GM23338 (cell line): ENCODE results near the gene TCF7L1. TPM values are rescaled to one million over a fixed set of nuclear protein-coding genes. Genes with fewer than 3 reads are reported as not detected.

Experiments
- ATAC-seq: fragments of 200-7000 bp; cut with Tn5 transposase; 3 replicates; pipeline ENCODE4 v1.9.1; 2020
- DNase-seq: peaks from one replicate; pipeline ENCODE4 v3.0.0-alpha.2; 2015; ENCODE audit warnings: low spot score
- H2AFZ ChIP-seq: fragments of 200-600 bp; sonication (generic); 2 replicates; pipeline ENCODE4 v1.8.0; 2016; ENCODE audit warnings: antibody characterized with exemption, mild to moderate bottlenecking, moderate library complexity
- H3F3A ChIP-seq: fragments of 200-600 bp; sonication (generic); replicated peaks from 2 replicates; pipeline ENCODE4 v1.8.0; 2017; ENCODE audit warnings: antibody characterized with exemption, mixed run types, low read depth
- H3K27ac ChIP-seq: fragments of 200-600 bp; sonication (generic); 2 replicates; pipeline ENCODE4 v1.6.1; 2016; ENCODE audit warnings: low read depth
- H3K27me3 ChIP-seq: fragments of 200-600 bp; sonication (generic); 2 replicates; pipeline ENCODE4 v1.8.0; 2016; ENCODE audit warnings: mild to moderate bottlenecking, mixed run types, moderate library complexity; ENCODE audit not compliant: insufficient read depth
- H3K36me3 ChIP-seq: fragments of 200-600 bp; sonication (generic); 2 replicates; pipeline ENCODE4 v1.8.0; 2016; ENCODE audit warnings: mild to moderate bottlenecking; ENCODE audit not compliant: insufficient read depth
- H3K4me1 ChIP-seq: fragments of 200-600 bp; sonication (generic); 2 replicates; pipeline ENCODE4 v1.8.0; 2016; ENCODE audit warnings: mild to moderate bottlenecking, moderate library complexity; ENCODE audit not compliant: insufficient read depth
- H3K4me2 ChIP-seq: fragments of 200-600 bp; sonication (generic); 2 replicates; pipeline ENCODE4 v1.7.1; 2017; ENCODE audit warnings: mixed run types
- H3K4me3 ChIP-seq: fragments of 200-600 bp; sonication (generic); 2 replicates; pipeline ENCODE4 v1.6.1; 2016; ENCODE audit warnings: mixed run types
- H3K79me2 ChIP-seq: fragments of 200-600 bp; sonication (generic); replicated peaks from 2 replicates; pipeline ENCODE4 v1.8.0; 2017; ENCODE audit warnings: mild to moderate bottlenecking; ENCODE audit not compliant: insufficient read depth
- H3K9me2 ChIP-seq: fragments of 200-600 bp; sonication (generic); 2 replicates; pipeline ENCODE4 v1.8.0; 2017; ENCODE audit not compliant: insufficient read depth
- H4K20me1 ChIP-seq: fragments of 200-600 bp; sonication (generic); replicated peaks from 2 replicates; pipeline ENCODE4 v1.8.0; 2017; ENCODE audit warnings: mild to moderate bottlenecking; ENCODE audit not compliant: insufficient read depth
- H3K27ac Mint-ChIP-seq: 2 replicates; pipeline ENCODE4 v1.8.0; 2020; ENCODE audit warnings: inconsistent platforms, mild to moderate bottlenecking, moderate library complexity, mixed read lengths
- H3K27me3 Mint-ChIP-seq: 3 replicates; pipeline ENCODE4 v1.8.0; 2022; ENCODE audit warnings: low read depth, mild to moderate bottlenecking, moderate library complexity, mixed read lengths, inconsistent platforms; ENCODE audit not compliant: insufficient read depth, poor library complexity
- H3K36me3 Mint-ChIP-seq: 3 replicates; pipeline ENCODE4 v1.8.0; 2021; ENCODE audit warnings: low read depth, mild to moderate bottlenecking, inconsistent platforms, moderate library complexity, mixed read lengths
- H3K4me1 Mint-ChIP-seq: 3 replicates; pipeline ENCODE4 v1.8.0; 2020; ENCODE audit warnings: mild to moderate bottlenecking, inconsistent platforms, mixed read lengths
- H3K4me3 Mint-ChIP-seq: 3 replicates; pipeline ENCODE4 v1.8.0; 2021; ENCODE audit warnings: moderate library complexity, mild to moderate bottlenecking, inconsistent platforms, mixed read lengths
- H3K9me3 Mint-ChIP-seq: 3 replicates; pipeline ENCODE4 v1.8.0; 2020; ENCODE audit warnings: moderate library complexity, mild to moderate bottlenecking, inconsistent platforms, mixed read lengths
- CTCF ChIP-seq, 2 experiments: fragments of 200-600 bp in 1 of 2; sonication (generic) in 1 of 2; conservative IDR thresholded peaks; 2 replicates each; pipeline versions ENCODE4 v1.5.1 to v1.6.1; 2016 to 2017; ENCODE audit warnings: antibody characterized with exemption in 2 of 2, low read depth in 2 of 2, mild to moderate bottlenecking in 2 of 2, moderate library complexity in 1 of 2
- ETS1 ChIP-seq: IDR thresholded peaks from 2 replicates; pipeline ENCODE4 v1.6.1; 2016; ENCODE audit warnings: antibody characterized with exemption
- EZH2 ChIP-seq: fragments of 200-600 bp; sonication (generic); IDR thresholded peaks from one replicate; pipeline ENCODE4 v1.8.0; 2017; ENCODE audit warnings: antibody characterized with exemption, mild to moderate bottlenecking, low read depth; ENCODE audit not compliant: unreplicated experiment
- NANOG ChIP-seq: IDR thresholded peaks from 2 replicates; pipeline ENCODE4 v1.6.1; 2016; ENCODE audit warnings: antibody characterized with exemption, borderline replicate concordance
- POLR2AphosphoS5 ChIP-seq: IDR thresholded peaks from 2 replicates; pipeline ENCODE4 v1.6.1; 2016; ENCODE audit warnings: antibody characterized with exemption, low read depth
- ZNF114 ChIP-seq: fragments of 250-450 bp; sonication (Bioruptor Pico); IDR thresholded peaks from 2 replicates; pipeline ENCODE4 v1.5.0; 2020; ENCODE audit warnings: mild to moderate bottlenecking, moderate library complexity
- ZNF331 ChIP-seq: fragments of 250-450 bp; sonication (Bioruptor Pico); IDR thresholded peaks from 2 replicates; pipeline ENCODE4 v1.5.0; 2020; ENCODE audit warnings: low read depth, mild to moderate bottlenecking, moderate library complexity
- ZNF462 ChIP-seq: fragments of 250-450 bp; sonication (Bioruptor Pico); IDR thresholded peaks from 2 replicates; pipeline ENCODE4 v1.5.0; 2020; ENCODE audit warnings: mild to moderate bottlenecking, moderate library complexity
- polyA plus RNA-seq: library from polyadenylated mRNA; unstranded; fragments of >200 nt; fragmentation: Nextera tagmentation; extraction: Ambion mirVana; gene quantifications from 2 replicates; pipeline ENCODE4 v1.2.1, GENCODE V29; 2016
- total RNA-seq: library from RNA; depleted of rRNA; stranded (reverse); fragments of >200 nt; shearing (Covaris generic); gene quantifications from 2 replicates; pipeline ENCODE4 v1.2.3, GENCODE V29; 2014

The TCF7L1 gene
- total and polyA plus RNA-seq, 2 experiments from 2014 or later = 47.3 to 101 TPM

GRCh38 chr2:85130407-85130806 is 2.8 kb upstream of the TCF7L1 start (continued):
- TF ChIP-seq ZNF462 (no peak), EZH2 (no peak), ZNF331 (no peak), ZNF114 (CRISPR knock-in tag) (no peak), NANOG (no peak), CTCF (conservative IDR thresholded peaks at IDR 0.05; ENCODE audit: low read depth in 2 of 2) (no peak)

GRCh38 chr2:85131116-85131515 is 2.1 kb upstream of the TCF7L1 start:
- ATAC-seq = no peak
- H2AFZ ChIP-seq = no peak overlapping the region

More at GRCh38 chr2:85131116-85131515, 2.1 kb upstream of the TCF7L1 start:
- Histone ChIP-seq H4K20me1 (peaks cover 12% of the 10 kb centered on the region), H3K4me2 (no peak overlapping the region), H3K79me2 (peaks cover 30% of the 10 kb centered on the region), H3K27ac (no peak overlapping the region), H3K36me3 (0 out of 2 replicates have a peak, but pooled peaks cover 3% of the 10 kb centered on the region), H3F3A (peaks cover 10% of the 10 kb centered on the region), H3K4me1 (peaks cover 20% of the 10 kb centered on the region), H3K9me2 (no peaks in the 10 kb centered on the region), H3K4me3 (no peak overlapping the region), H3K27me3 (0 out of 2 replicates have a peak, but pooled peaks cover 4% of the 10 kb centered on the region)
- Mint-ChIP-seq H3K27ac (no peak overlapping the region), H3K9me3 (no peaks in the 10 kb centered on the region), H3K4me3 (no peak overlapping the region), H3K36me3 (peaks cover 18% of the 10 kb centered on the region), H3K4me1 (peaks cover 30% of the 10 kb centered on the region), H3K27me3 (peaks cover 15% of the 10 kb centered on the region)
- peak; percentile 74 for DNase-seq
- no peak for TF ChIP-seq ZNF331
- TF ChIP-seq ETS1 = no peak
- peak; percentile 64 to 75 for TF ChIP-seq CTCF (conservative IDR thresholded peaks at IDR 0.05; ENCODE audit: low read depth in 2 of 2)
- no peak for TF ChIP-seq POLR2AphosphoS5
